HG03565 (cell line): Measurements from ENCODE around the gene BICRAL.
"Not testable (repeated sequence)": the region's sequence is repeated elsewhere in the genome, so short reads cannot be mapped to it uniquely, and the experiment has no call there.

Source experiments
- ATAC-seq: cut with Tn5 transposase; IDR thresholded peaks from one replicate; pipeline ENCODE4 v1.9.1; 2021; ENCODE audit warnings: mild to moderate bottlenecking, moderate library complexity; ENCODE audit not compliant: unreplicated experiment

The BICRAL gene, protein sequence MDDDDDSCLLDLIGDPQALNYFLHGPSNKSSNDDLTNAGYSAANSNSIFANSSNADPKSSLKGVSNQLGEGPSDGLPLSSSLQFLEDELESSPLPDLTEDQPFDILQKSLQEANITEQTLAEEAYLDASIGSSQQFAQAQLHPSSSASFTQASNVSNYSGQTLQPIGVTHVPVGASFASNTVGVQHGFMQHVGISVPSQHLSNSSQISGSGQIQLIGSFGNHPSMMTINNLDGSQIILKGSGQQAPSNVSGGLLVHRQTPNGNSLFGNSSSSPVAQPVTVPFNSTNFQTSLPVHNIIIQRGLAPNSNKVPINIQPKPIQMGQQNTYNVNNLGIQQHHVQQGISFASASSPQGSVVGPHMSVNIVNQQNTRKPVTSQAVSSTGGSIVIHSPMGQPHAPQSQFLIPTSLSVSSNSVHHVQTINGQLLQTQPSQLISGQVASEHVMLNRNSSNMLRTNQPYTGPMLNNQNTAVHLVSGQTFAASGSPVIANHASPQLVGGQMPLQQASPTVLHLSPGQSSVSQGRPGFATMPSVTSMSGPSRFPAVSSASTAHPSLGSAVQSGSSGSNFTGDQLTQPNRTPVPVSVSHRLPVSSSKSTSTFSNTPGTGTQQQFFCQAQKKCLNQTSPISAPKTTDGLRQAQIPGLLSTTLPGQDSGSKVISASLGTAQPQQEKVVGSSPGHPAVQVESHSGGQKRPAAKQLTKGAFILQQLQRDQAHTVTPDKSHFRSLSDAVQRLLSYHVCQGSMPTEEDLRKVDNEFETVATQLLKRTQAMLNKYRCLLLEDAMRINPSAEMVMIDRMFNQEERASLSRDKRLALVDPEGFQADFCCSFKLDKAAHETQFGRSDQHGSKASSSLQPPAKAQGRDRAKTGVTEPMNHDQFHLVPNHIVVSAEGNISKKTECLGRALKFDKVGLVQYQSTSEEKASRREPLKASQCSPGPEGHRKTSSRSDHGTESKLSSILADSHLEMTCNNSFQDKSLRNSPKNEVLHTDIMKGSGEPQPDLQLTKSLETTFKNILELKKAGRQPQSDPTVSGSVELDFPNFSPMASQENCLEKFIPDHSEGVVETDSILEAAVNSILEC

DNA sequence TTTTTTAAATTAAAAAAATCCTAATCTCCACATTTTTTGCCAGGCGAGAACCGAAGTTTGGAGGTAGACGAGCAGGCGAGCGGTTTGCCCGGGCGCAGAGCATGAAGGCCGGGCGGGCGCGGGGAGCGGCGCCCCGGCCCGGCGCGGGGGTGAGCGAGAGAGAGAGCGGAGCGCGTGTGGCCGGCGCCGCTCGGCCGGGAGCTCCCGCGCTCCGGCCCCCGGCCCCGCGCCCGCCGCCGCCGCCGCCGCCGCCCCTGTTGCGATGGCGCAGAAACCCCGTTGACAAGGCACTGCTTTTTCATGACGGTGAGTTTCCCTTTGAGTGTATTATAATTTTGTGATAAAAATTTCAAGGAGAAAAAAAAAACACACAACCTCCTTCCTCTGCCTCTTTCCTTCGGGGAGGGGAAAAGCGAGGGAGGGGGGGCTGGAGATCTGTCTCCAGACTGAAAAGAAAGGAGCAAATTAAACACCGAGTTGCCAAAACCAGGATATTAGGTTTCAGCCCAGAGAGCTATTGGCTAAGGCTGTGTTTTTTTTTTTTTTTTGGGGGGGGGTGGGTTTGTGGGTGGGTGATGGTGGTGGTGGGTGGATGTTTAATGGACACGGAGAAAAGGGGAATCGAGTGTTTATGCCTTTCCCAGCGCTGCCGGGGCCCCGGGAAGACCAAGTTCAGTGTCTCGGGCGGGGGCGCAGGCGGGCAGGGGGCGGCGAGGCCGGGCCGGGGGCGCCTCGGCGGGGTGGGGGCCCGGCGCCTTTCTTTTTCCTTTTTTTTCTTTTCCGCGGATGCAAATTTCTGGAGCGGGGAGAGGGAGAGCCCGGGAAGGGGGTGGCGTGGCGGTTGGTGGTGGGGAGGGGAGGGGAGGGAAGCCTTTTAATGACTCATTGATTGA is at the start of gene BICRAL:
BICRAL (plus strand) TSS at position 257 of the 893 bp plus-strand sequence. CDS start 39,971 bp downstream, outside the sequence.
- ATAC-seq = no peak

DNA sequence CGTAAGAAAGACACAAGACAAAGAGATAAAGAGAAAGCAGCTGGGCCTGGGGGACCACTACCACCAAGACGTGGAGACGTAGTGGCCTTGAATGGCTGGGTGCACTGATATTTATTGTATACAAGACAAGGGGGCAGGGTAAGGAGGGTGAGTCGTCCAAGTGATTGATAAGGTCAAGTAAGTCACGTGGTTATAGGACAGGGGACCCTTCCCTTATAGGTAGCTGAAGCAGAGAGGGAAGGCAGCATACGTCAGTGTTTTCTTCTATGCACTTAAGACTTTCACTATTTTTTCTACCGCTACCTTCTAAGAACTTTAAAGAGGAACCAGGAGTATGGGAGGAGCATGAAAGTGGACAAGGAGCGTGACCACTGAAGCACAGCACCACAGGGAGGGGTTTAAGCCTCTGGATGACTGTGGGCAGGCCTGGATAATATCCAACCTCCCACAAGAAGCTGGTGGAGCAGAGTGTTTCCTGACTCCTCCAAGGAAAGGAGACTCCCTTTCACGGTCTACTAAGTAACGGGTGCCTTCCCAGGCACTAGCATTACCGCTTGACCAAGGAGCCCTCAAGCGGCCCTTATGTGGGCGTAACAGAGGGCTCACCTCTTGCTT is 47.9 kb upstream of the BICRAL start:
- ATAC-seq = not testable (repeated sequence)

DNA sequence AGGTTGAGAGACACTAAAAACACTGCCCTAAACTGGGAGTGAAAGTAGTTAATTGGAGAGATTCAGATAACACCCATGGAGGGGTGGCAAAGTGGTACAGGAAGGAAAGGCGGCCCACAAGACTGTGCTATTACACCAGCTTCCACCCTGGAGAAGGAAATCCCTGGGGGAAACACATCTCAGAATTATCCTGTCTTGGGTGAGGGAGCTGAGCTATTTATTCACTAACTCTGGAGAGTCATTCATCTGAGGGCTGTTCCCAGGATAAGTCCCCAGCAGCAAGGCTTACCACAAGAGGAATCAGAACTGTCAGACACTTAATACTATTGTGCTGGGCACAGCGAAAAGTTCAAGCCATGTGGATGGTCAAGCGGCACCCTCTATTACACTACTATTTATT is 45.9 kb upstream of the BICRAL start:
- ATAC-seq = no peak

DNA sequence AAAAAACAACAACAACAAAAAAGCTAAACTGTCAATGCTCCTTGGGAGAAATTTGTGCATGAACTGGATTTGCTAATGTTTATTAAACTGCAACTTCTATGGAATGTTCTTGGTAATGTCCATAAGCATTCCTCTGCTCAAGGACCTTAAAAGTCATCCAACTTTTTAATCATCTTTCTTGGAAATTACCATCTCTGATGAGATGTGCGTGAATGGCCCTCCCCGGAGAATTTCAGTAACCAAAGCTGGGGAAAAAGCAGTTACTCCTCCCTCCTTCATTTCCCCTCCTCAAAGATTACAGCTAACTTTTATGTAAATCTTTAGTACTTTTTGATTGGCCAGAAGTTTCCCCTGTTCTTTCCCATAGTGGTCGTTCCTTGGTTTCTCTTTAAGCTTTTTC is 41.1 kb upstream of the BICRAL start:
- no peak for ATAC-seq

DNA sequence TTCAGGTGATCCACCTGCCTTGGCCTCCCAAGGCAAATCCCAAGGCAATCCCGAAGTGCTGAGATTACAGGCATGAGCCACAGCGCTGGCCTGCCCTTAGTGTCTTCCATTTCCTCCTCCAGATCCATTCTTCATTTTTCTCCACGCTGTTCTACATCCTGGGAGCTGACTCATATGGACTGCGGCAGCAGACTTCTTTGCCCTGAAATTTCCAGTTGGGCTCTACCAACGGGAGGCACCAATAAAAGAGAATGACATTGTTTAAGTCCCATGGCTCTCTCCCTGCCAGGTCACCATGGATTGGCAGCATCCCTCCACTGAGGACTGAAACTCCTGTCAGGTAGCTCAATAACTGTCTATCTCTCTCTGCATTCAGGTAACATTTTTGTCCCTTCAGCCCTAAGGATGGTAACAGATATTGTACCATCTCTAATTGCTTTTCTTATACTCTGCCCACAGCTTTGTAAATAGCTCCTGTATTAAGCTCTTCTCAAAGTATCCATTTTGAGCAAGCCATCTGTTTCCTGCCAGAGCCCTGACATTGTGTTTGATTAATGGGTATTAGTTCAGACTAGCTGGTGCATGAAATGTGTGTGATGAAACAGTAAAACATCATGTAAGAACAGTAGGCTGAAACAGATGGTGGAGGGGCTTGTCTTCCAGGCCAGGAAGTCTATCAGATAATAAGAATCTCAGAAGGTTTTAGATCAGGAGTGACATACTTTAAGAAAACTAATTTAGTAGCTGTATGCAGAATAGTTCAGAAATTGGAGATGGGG is 39.5 kb upstream of the BICRAL start:
- ATAC-seq = no peak

DNA sequence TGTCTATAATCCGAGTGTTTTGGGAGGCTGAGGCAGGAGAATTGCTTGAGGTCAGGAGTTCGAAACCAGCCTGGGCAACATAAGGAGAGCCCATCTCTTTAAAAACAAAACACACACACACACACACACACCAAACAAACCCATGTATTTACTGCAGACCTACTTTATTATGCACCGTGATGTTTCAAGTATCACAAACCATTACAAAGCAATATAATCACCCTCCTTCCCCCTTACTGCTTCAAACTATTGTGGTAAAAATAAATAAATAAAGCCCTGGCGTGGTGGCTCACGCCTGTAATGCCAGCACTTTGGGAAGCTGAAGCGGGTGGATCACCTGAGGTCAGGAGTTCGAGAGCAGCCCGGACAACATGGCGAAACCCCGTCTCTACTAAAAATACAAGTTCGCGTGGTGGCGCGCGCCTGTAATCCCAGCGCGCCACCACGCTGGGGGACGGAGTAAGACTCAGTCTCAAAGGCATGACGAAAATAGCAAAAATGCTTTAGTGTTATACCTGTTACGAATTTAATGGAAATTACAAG is 37.4 kb upstream of the BICRAL start:
- no peak for ATAC-seq

DNA sequence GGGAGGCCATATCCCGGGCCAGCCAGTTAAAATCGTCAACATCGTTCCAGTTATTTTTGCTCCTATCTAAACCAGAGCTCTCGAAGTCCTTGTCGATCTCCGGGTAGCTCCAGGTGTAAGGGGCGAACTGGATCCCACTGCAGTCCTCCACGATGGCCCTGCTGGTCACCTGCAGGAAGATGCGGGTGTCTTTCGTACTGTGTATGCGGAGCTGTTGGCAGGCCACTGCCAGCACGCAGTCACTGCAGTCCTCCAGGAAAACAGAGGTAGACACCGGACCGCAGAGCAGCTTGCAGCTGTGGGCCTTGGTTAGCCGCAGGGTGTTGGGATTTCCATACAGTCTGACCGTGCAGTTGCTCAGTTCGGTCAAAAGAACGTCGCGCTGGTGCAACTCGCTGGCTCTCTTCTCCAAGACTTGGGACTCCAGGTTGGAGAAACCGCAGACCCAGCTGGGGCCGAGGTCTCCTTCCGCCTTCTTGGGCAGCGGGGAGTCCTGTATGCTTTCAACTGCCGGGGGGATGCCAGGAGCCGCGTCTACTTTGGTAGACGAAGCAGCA is 36.7 kb upstream of the BICRAL start:
- ATAC-seq = no peak

DNA sequence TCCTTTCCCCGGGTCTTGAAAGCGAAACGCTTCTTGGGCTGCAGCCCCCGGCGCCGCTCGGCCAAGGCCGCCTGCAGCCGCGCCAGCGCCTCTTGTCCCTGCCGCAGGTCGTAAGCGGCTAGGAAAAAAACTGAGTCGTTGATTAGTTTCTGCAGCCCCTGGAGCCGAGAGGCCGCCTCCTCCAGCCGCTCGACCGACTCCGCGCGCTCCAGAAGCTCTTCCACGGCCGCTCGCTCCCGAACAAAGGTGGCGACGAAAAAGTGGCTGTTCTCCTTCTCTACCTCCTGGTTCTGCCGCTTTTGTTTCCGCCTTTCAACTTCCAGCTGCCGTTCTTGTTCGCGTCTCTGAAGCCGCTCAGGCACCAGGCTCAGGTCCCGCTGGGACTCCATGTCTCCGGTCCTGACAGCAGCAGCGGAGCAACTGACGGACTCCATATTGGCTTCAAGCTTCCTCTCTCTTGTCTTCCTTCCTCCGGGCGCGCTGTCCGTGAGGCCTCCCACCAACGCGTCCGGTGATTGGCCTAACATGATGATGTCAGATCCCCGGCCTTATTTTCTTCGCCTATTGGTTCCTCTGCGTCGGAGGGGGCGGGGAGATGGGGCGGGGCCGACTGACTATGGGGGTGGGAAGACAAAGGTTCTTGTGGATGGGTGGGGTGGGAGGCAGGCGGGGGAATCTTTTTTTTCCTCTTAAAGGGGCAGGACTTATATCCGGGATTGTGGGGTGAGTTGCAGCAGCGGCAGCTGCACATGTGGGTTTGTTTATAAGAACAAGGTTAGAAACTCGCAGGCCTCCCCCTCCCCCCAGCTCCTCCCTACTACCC is 36.0 kb upstream of the BICRAL start, which contains the start of gene TBCC:
TBCC (minus strand) TSS at position 464 of the 823 bp plus-strand sequence; CDS start at position 434, 30 bp downstream.
- ATAC-seq = peak; percentile 73

DNA sequence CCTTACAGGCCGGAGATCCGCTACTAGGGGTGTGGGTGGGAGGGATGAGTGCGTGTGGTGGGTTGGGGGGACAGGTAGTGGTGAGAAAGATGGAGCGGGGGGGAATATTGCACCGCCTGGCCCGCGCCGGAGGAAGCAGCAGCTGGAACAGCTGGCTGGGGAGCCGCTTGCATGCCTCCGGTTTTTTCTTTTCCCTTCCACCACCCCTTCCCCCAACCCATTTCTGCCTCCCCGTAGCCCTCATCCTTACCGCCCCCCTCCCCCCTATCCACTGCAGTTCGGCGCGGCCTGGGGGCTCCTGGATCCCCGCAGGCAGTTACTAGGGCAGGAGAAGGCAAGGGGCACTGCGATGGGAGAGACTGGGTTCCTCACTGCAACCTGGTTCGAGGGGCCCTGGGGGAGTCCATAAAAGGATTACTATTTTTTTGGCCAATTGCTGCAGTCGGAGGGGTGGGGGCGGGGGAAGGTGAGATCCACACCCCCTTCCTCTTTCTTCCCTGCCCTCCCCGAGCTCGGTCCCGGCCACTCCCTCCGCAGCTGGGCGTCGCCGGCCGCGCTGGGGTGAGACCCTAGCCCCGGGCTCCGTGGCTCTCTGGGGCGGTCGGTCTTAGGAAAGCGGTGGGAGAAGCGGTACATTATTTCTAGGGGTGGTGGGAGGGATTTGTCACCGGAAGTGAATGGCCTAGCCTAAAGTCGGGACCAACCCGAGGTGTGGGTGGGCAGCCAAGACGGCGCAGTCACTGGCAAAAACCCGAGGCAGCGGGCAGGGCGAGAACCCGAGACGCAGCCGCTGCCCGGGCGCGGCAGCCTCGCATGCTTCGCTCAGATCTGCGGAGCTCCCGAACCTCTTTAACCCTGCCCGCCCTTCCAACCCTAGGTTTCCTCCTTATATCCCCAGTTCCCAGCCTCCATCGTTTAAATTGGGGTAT is 35.1 kb upstream of the BICRAL start:
- peak; percentile 27 for ATAC-seq

DNA sequence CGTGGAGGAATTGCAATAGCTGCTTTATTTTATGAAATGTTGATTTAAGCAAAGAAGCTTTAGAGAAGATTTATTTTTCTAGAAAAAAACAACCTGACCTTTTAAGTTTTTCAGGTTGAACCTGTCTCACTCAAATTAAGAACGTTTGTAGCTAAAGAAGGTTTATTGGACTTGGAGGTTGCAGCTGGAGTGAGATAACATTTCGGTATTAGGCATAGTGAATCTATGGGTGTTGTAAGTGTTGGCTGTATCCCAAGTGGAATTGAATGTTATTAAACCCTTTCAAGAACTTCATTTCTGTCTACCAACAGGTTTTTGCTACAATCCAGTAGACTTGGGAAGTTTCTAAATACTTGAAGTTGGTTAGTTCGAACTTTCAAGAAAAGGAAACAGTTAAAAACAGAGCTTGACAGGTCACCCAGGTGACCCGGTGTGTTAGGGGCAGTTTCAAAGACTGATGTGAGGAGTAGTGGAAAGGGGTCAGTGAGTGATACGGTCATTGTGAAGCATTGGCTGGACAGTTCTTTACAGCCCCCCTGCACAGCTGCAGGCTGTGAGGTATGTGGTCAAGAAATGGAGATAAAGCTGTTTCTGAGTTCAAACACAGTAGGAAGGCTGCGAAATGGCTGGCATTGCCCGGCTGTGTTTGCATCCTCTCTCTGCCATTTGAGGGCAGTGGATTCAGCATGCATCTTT is 33.5 kb upstream of the BICRAL start:
- ATAC-seq = no peak

DNA sequence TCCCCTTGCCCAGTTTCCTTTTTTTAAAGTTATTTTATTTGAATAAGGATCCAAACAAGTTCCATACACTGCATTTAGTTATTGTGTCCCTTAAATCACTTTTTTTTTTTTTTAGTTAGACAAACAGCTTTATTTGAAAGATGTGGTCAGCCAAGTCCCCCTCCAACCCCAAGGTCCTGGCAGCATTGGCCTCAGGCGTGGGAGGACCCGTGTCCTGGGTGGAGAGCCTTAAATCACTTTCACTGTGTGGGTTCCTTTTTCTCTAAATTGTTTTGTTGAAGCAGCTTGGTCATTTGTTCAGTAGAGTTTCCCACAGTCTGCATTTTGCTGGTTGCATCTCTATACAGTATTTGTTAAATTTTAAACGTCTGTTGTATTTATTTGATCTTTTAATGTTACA is 30.8 kb upstream of the BICRAL start:
- no peak for ATAC-seq

DNA sequence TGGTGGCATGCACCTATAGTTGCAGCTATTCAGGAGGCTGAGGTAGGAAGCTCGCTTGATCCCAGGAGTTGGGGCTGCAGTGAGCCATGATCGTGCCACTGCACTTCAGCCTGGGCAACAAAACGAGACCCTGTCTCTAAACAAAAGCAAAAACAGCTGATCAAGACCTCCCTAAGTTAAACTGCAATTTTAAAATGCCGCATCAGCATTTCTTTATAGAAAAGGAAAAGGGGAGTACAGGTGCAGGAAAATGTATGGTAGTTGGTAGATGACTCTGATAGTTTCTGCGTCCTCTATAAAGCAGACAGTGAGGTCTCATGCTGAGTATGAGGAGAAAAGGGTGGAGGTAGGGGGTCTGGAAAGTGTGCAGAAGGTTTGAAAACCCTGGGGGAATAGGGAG is 27.1 kb upstream of the BICRAL start:
- no peak for ATAC-seq

DNA sequence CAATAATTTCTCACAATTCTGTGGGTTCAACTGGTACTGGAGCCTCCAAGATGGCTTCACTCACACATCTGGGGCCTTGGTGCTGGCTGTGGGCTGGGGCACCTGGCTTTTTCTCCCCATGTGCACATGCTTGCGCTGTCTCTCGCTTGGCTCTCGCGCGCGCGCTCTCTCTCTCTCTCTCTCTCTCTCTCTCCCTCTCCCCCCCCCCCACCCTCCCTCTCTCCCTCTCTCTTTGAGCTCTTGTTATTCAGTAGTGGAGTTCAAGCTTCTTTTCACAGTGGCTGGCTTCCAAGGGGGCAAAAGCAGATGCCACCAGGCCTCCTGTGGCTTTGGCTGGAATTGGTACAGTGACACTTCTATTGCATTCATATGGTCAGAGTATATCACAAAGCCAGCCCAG is 25.1 kb upstream of the BICRAL start:
- ATAC-seq = no peak

DNA sequence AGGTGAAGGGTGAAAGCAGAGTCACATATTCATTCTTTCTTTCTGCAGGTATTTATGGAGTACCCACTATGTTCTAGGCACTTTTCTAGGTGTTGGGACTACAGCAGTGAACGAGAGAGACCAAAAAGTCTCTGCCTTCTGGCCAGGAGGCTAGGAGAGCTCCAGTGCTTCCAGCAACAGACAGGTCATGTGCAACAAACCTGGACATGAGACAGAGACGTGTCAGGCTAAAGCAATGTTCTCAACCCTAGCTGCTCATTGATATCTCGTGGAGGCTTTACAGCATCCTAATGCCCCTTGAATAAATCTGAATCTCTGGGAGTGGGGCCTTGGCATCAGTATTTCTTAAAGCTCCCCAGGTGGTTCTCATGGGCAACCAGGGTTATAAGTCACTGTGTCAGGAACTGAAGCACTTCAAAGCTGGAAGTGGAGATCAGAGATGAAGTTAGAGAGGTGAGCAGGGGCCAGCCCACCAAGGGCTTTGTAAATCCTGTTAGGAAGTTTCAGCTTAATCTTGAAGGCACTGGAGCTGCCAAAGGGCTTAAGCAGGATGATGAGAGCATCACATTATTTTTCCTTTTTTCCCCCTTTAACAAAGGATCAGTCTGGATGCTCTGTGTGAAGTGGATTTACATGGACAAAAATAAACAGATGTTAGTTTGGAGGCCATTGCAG is 23.0 kb upstream of the BICRAL start:
- ATAC-seq = no peak

DNA sequence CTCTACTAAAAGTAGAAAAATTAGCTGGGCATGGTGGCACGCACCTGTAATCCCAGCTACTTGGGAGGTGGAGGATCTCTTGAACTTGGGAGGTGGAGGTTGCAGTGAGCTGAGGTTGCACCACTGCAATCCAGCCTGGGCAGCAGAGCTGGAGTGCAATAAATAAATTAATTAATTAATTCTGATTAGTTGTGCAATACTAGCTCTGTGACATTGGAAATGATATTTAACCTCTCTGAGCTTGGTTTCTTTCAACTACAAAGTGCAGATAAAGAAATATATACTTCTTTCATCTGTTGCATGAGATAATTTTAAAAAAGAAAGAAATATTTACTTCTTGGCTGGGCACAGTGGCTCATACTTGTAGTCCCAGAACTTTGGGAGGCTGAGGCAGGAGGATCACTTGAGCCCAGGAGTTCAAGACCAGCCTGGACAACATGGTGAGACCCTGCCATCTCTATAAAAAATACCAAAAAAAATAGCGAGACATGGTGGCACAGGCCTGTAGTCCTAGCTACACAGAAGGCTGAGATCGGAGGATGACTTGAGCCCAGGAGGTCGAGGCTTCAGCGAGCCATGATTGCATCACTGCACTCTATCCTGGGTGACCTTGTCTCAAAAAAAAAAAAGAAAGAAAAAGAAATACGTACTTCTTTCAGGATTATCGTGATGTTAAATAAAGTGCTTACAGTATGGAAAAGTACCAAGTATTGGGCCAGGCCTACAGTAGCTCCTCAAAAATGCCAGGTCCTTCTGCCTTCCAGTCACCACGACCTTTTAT is 20.4 kb upstream of the BICRAL start:
- ATAC-seq = no peak
